ENCODE results near the gene TMEM238L.
A peak's percentile ranks its signal among the peaks of the same experiment; 100 is the strongest.

Gene TMEM238L

GRCh38 chr17:10769840-10770239 lies 34.1 kb downstream of the TMEM238L start:
- H3K9ac ChIP-seq (ENCODE audit: low read depth, low read length), result no peak overlapping the region
- H3K36me3 ChIP-seq (ENCODE audit: control insufficient read depth, insufficient read depth, low read length), result no peaks in the 10 kb centered on the region
- no peaks in the 10 kb centered on the region for H3K4me1 ChIP-seq (ENCODE audit: control insufficient read depth, insufficient read depth, low read length)
- H3K4me3 ChIP-seq (ENCODE audit: low read depth, low read length), result no peak overlapping the region
- H3K27me3 ChIP-seq (ENCODE audit: control insufficient read depth, insufficient read depth, low read length), result no peaks in the 10 kb centered on the region
- H3K9me3 ChIP-seq (ENCODE audit: control insufficient read depth, insufficient read depth, low read length), result peaks cover 4% of the 10 kb centered on the region

GRCh38 chr17:10768750-10769251 lies 35.1 kb downstream of the TMEM238L start:
- Histone ChIP-seq H3K9me3 (ENCODE audit: control insufficient read depth, insufficient read depth, low read length) (peaks cover 4% of the 10 kb centered on the region), H3K4me3 (ENCODE audit: low read depth, low read length) (no peak overlapping the region), H3K4me1 (ENCODE audit: control insufficient read depth, insufficient read depth, low read length) (no peaks in the 10 kb centered on the region), H3K9ac (ENCODE audit: low read depth, low read length) (no peak overlapping the region), H3K27me3 (ENCODE audit: control insufficient read depth, insufficient read depth, low read length) (no peaks in the 10 kb centered on the region), H3K36me3 (ENCODE audit: control insufficient read depth, insufficient read depth, low read length) (no peaks in the 10 kb centered on the region)

- Histone ChIP-seq H3K4me1 (ENCODE audit: control insufficient read depth, insufficient read depth, low read length) (no peaks in the 10 kb centered on the region), H3K9me3 (ENCODE audit: control insufficient read depth, insufficient read depth, low read length) (peaks cover 2% of the 10 kb centered on the region), H3K36me3 (ENCODE audit: control insufficient read depth, insufficient read depth, low read length) (no peaks in the 10 kb centered on the region), H3K9ac (ENCODE audit: low read depth, low read length) (no peak overlapping the region), H3K4me3 (ENCODE audit: low read depth, low read length) (no peak overlapping the region), H3K27me3 (ENCODE audit: control insufficient read depth, insufficient read depth, low read length) (no peaks in the 10 kb centered on the region)
Observed at GRCh38 chr17:10767232-10767631, 36.7 kb downstream of the TMEM238L start.

GRCh38 chr17:10762037-10762436 lies 41.9 kb downstream of the TMEM238L start:
- Histone ChIP-seq H3K4me3 (ENCODE audit: low read depth, low read length) (no peak overlapping the region), H3K4me1 (ENCODE audit: control insufficient read depth, insufficient read depth, low read length) (no peaks in the 10 kb centered on the region), H3K9ac (ENCODE audit: low read depth, low read length) (no peak overlapping the region), H3K27me3 (ENCODE audit: control insufficient read depth, insufficient read depth, low read length) (no peaks in the 10 kb centered on the region), H3K9me3 (ENCODE audit: control insufficient read depth, insufficient read depth, low read length) (no peaks in the 10 kb centered on the region), H3K36me3 (ENCODE audit: control insufficient read depth, insufficient read depth, low read length) (no peaks in the 10 kb centered on the region)

GRCh38 chr17:10761281-10761680 lies 42.6 kb downstream of the TMEM238L start:
- H3K9ac ChIP-seq (ENCODE audit: low read depth, low read length), result no peak overlapping the region
- H3K4me1 ChIP-seq (ENCODE audit: control insufficient read depth, insufficient read depth, low read length), result peaks cover 5% of the 10 kb centered on the region
- H3K9me3 ChIP-seq (ENCODE audit: control insufficient read depth, insufficient read depth, low read length), result no peaks in the 10 kb centered on the region
- H3K36me3 ChIP-seq (ENCODE audit: control insufficient read depth, insufficient read depth, low read length), result no peaks in the 10 kb centered on the region
- no peaks in the 10 kb centered on the region for H3K27me3 ChIP-seq (ENCODE audit: control insufficient read depth, insufficient read depth, low read length)
- no peak overlapping the region for H3K4me3 ChIP-seq (ENCODE audit: low read depth, low read length)

GRCh38 chr17:10758062-10758461 lies 45.8 kb downstream of the TMEM238L start:
- no peak overlapping the region for H3K9ac ChIP-seq (ENCODE audit: low read depth, low read length)
- H3K4me1 ChIP-seq (ENCODE audit: control insufficient read depth, insufficient read depth, low read length), result peaks cover 16% of the 10 kb centered on the region
- H3K36me3 ChIP-seq (ENCODE audit: control insufficient read depth, insufficient read depth, low read length), result no peaks in the 10 kb centered on the region
- H3K27me3 ChIP-seq (ENCODE audit: control insufficient read depth, insufficient read depth, low read length), result no peaks in the 10 kb centered on the region
- H3K9me3 ChIP-seq (ENCODE audit: control insufficient read depth, insufficient read depth, low read length), result no peaks in the 10 kb centered on the region
- no peak overlapping the region for H3K4me3 ChIP-seq (ENCODE audit: low read depth, low read length)

GRCh38 chr17:10757647-10758046 lies 46.3 kb downstream of the TMEM238L start:
- Histone ChIP-seq H3K9ac (ENCODE audit: low read depth, low read length) (no peak overlapping the region), H3K9me3 (ENCODE audit: control insufficient read depth, insufficient read depth, low read length) (no peaks in the 10 kb centered on the region), H3K36me3 (ENCODE audit: control insufficient read depth, insufficient read depth, low read length) (no peaks in the 10 kb centered on the region), H3K27me3 (ENCODE audit: control insufficient read depth, insufficient read depth, low read length) (no peaks in the 10 kb centered on the region), H3K4me3 (ENCODE audit: low read depth, low read length) (no peak overlapping the region), H3K4me1 (ENCODE audit: control insufficient read depth, insufficient read depth, low read length) (peaks cover 16% of the 10 kb centered on the region)

- Histone ChIP-seq H3K4me3 (ENCODE audit: low read depth, low read length) (no peak overlapping the region), H3K9me3 (ENCODE audit: control insufficient read depth, insufficient read depth, low read length) (no peaks in the 10 kb centered on the region), H3K36me3 (ENCODE audit: control insufficient read depth, insufficient read depth, low read length) (no peaks in the 10 kb centered on the region), H3K27me3 (ENCODE audit: control insufficient read depth, insufficient read depth, low read length) (no peaks in the 10 kb centered on the region), H3K4me1 (ENCODE audit: control insufficient read depth, insufficient read depth, low read length) (peaks cover 16% of the 10 kb centered on the region), H3K9ac (ENCODE audit: low read depth, low read length) (no peak overlapping the region)
Observed at GRCh38 chr17:10757067-10757466, 46.8 kb downstream of the TMEM238L start.

GRCh38 chr17:10756619-10757018 lies 47.3 kb downstream of the TMEM238L start:
- Histone ChIP-seq H3K4me1 (ENCODE audit: control insufficient read depth, insufficient read depth, low read length) (peaks cover 16% of the 10 kb centered on the region), H3K36me3 (ENCODE audit: control insufficient read depth, insufficient read depth, low read length) (no peaks in the 10 kb centered on the region), H3K27me3 (ENCODE audit: control insufficient read depth, insufficient read depth, low read length) (no peaks in the 10 kb centered on the region), H3K4me3 (ENCODE audit: low read depth, low read length) (no peak overlapping the region), H3K9me3 (ENCODE audit: control insufficient read depth, insufficient read depth, low read length) (no peaks in the 10 kb centered on the region), H3K9ac (ENCODE audit: low read depth, low read length) (no peak overlapping the region)

- H3K4me1 ChIP-seq (ENCODE audit: control insufficient read depth, insufficient read depth, low read length), result peaks cover 16% of the 10 kb centered on the region
- H3K9ac ChIP-seq (ENCODE audit: low read depth, low read length), result no peak overlapping the region
- H3K4me3 ChIP-seq (ENCODE audit: low read depth, low read length), result no peak overlapping the region
- H3K9me3 ChIP-seq (ENCODE audit: control insufficient read depth, insufficient read depth, low read length), result no peaks in the 10 kb centered on the region
- H3K27me3 ChIP-seq (ENCODE audit: control insufficient read depth, insufficient read depth, low read length), result no peaks in the 10 kb centered on the region
- H3K36me3 ChIP-seq (ENCODE audit: control insufficient read depth, insufficient read depth, low read length), result no peaks in the 10 kb centered on the region
Observed at GRCh38 chr17:10756185-10756584, 47.7 kb downstream of the TMEM238L start.

GRCh38 chr17:10755592-10756127 lies 48.2 kb downstream of the TMEM238L start:
- Histone ChIP-seq H3K9ac (ENCODE audit: low read depth, low read length) (peak overlapping the region; percentile 41), H3K4me3 (ENCODE audit: low read depth, low read length) (peak overlapping the region; percentile 39), H3K9me3 (ENCODE audit: control insufficient read depth, insufficient read depth, low read length) (no peaks in the 10 kb centered on the region), H3K4me1 (ENCODE audit: control insufficient read depth, insufficient read depth, low read length) (peaks cover 16% of the 10 kb centered on the region), H3K36me3 (ENCODE audit: control insufficient read depth, insufficient read depth, low read length) (no peaks in the 10 kb centered on the region), H3K27me3 (ENCODE audit: control insufficient read depth, insufficient read depth, low read length) (no peaks in the 10 kb centered on the region)

GRCh38 chr17:10754861-10755591 lies 48.9 kb downstream of the TMEM238L start:
- H3K4me1 ChIP-seq (ENCODE audit: control insufficient read depth, insufficient read depth, low read length), result peaks cover 16% of the 10 kb centered on the region
- H3K9me3 ChIP-seq (ENCODE audit: control insufficient read depth, insufficient read depth, low read length), result no peaks in the 10 kb centered on the region
- H3K36me3 ChIP-seq (ENCODE audit: control insufficient read depth, insufficient read depth, low read length), result no peaks in the 10 kb centered on the region
- H3K9ac ChIP-seq (ENCODE audit: low read depth, low read length), result peak overlapping the region; percentile 41
- no peaks in the 10 kb centered on the region for H3K27me3 ChIP-seq (ENCODE audit: control insufficient read depth, insufficient read depth, low read length)
- H3K4me3 ChIP-seq (ENCODE audit: low read depth, low read length), result peak overlapping the region; percentile 39
